Measurements from ENCODE around the gene PHLDA1.

- TF ChIP-seq CTCF (conservative IDR thresholded peaks at IDR 0.05; ENCODE audit: low read length) (no peak), EZH2phosphoT487 (IDR thresholded peaks at IDR 0.05; ENCODE audit: borderline replicate concordance, low read depth, low read length) (no peak)
Measured at GRCh38 chr12:76002598-76003354, 28.8 kb downstream of the PHLDA1 start.
